ENCODE measurements around the gene TTL. TPM values are rescaled to one million over a fixed set of nuclear protein-coding genes. Genes with fewer than 3 reads are reported as not detected.
"Not testable (repeated sequence)": the region's sequence is repeated elsewhere in the genome, so short reads cannot be mapped to it uniquely, and the experiment has no call there.

The TTL gene
- total RNA-seq, 3 donors from 2014 or later (not counting 1 experiment from before 2014, with no cell fraction given) = 14.3 to 26.8 (median 26.4) TPM

DNA sequence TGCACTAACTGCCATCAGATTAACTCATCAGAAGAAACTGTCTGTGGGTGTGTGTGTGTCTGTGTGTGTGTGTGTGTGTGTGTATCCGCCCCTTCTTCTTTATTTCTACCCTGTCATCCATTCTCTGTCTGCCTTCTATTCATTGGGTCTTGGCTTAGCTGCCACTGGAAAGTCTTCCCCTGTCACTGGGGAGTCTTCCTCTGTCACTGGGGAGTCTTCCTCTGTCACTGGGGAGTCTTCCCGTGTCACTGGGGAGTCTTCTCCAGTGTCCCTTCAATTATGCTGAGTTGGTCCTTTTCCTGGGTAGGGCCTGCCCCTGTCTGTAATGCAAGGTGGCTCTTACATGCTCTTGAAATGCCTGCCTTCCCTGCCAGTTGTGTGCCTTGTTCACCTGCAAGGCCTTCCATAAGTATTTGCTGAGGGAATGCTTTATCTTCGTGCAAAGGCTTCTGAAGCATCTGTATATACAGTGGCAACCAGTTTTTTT, 41.4 kb downstream of the TTL start:
- Mint-ChIP-seq H3K27me3 (ENCODE audit: low read depth in 2 of 2) (no peaks in the 10 kb centered on the region), H3K4me1 (no peaks in the 10 kb centered on the region), H3K36me3 (no peaks in the 10 kb centered on the region), H3K27ac (no peak overlapping the region), H3K9me3 (no peaks in the 10 kb centered on the region), H3K4me3 (no peak overlapping the region)
- peaks cover 17% of the 10 kb centered on the region for H3K36me3 ChIP-seq (ENCODE audit: control insufficient read depth, insufficient read depth, low read length)
- ATAC-seq = no peak
- no peaks in the 10 kb centered on the region for H3K27me3 ChIP-seq (ENCODE audit: control insufficient read depth, insufficient read depth, low read length)
- WGBS (ENCODE audit: insufficient coverage) = 100% methylated on average over 1 of the region's 3 CpGs
- no peaks in the 10 kb centered on the region for H3K4me1 ChIP-seq (ENCODE audit: control insufficient read depth, insufficient read depth, low read length)
- no peaks in the 10 kb centered on the region for H3K9me3 ChIP-seq (ENCODE audit: control insufficient read depth, insufficient read depth, low read length)
- H3K4me3 ChIP-seq (ENCODE audit: low read length) = no peak overlapping the region
- intact Hi-C loops (cut with micrococcal nuclease) = no loop called here
- no peak for DNase-seq
- H3K27ac ChIP-seq (ENCODE audit: low read length) = no peak overlapping the region
- TF ChIP-seq, protein P1, sequence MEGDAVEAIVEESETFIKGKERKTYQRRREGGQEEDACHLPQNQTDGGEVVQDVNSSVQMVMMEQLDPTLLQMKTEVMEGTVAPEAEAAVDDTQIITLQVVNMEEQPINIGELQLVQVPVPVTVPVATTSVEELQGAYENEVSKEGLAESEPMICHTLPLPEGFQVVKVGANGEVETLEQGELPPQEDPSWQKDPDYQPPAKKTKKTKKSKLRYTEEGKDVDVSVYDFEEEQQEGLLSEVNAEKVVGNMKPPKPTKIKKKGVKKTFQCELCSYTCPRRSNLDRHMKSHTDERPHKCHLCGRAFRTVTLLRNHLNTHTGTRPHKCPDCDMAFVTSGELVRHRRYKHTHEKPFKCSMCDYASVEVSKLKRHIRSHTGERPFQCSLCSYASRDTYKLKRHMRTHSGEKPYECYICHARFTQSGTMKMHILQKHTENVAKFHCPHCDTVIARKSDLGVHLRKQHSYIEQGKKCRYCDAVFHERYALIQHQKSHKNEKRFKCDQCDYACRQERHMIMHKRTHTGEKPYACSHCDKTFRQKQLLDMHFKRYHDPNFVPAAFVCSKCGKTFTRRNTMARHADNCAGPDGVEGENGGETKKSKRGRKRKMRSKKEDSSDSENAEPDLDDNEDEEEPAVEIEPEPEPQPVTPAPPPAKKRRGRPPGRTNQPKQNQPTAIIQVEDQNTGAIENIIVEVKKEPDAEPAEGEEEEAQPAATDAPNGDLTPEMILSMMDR (IDR thresholded peaks at IDR 0.05) = no peak

DNA sequence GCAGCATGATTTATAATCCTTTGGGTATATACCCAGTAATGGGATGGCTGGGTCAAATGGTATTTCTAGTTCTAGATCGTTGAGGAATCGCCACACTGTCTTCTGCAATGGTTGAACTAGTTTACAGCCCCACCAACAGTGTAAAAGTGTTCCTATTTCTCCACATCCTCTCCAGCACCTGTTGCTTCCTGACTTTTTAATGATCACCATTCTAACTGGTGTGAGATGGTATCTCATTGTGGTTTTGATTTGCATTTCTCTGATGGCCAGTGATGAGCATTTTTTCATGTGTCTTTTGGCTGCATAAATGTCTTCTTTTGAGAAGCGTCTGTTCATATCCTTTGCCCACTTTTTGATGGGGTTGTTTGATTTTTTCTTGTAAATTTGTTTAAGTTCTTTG, 42.3 kb downstream of the TTL start:
- H3K27ac ChIP-seq (ENCODE audit: low read length); H3K36me3 Mint-ChIP-seq; H3K4me1 ChIP-seq (ENCODE audit: control insufficient read depth, insufficient read depth, low read length); H3K4me3 ChIP-seq (ENCODE audit: low read length); intact Hi-C loops (cut with micrococcal nuclease); H3K27ac Mint-ChIP-seq; H3K4me1 Mint-ChIP-seq; H3K27me3 ChIP-seq (ENCODE audit: control insufficient read depth, insufficient read depth, low read length); DNase-seq; H3K9me3 ChIP-seq (ENCODE audit: control insufficient read depth, insufficient read depth, low read length); H3K4me3 Mint-ChIP-seq; ATAC-seq; H3K27me3 Mint-ChIP-seq (ENCODE audit: low read depth in 2 of 2); H3K9me3 Mint-ChIP-seq: not testable (repeated sequence)
- peaks cover 24% of the 10 kb centered on the region for H3K36me3 ChIP-seq (ENCODE audit: control insufficient read depth, insufficient read depth, low read length)
- WGBS (ENCODE audit: insufficient coverage) = no CpG with 5 or more reads among the region's 3 CpGs

DNA sequence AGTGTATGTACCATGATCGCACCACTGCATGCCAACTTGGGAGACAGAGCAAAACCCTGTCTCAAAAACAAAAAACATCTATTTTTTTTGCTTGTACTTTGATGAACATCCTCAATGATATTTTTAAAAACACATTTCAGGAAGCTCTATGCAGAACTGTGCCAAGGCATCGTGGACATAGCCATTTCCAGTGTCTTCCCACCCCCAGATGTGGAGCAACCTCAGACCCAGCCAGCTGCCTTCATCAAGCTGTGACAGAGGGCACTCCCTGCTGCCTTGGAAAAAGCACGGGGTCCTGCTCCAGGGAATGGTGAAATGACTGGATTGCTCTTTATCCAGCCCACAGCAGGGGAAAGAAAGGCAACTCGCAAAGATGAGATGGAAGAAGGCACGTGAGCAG, 46.6 kb downstream of the TTL start:
- WGBS (ENCODE audit: insufficient coverage) = 94% methylated on average over 5 of the region's 5 CpGs

DNA sequence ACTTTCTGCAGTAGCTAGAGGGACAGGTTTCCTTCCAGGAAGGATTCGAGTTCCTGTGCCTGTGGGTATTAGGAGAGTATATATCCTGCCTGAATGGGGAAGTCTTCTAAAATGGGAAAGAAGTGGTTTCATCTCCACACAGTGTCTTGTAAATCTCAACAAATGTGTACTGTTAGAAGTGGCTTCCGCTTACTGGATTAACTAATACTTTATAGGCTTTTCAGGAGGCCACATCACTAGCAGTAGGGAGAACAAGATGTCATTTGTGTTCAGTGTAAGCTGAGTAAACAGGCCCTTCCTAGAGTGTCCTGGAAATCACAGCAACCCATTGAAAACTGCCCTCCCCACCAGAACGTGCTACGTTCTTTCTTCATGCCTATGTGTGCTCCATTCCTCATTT, 47.8 kb downstream of the TTL start:
- no peaks in the 10 kb centered on the region for H3K4me1 ChIP-seq (ENCODE audit: control insufficient read depth, insufficient read depth, low read length)
- DNase-seq = no peak
- Mint-ChIP-seq H3K27me3 (ENCODE audit: low read depth in 2 of 2) (no peaks in the 10 kb centered on the region), H3K27ac (no peak overlapping the region), H3K4me3 (no peak overlapping the region), H3K36me3 (peaks cover 7% of the 10 kb centered on the region), H3K9me3 (no peaks in the 10 kb centered on the region), H3K4me1 (no peaks in the 10 kb centered on the region)
- ATAC-seq = no peak
- no peaks in the 10 kb centered on the region for H3K9me3 ChIP-seq (ENCODE audit: control insufficient read depth, insufficient read depth, low read length)
- H3K27me3 ChIP-seq (ENCODE audit: control insufficient read depth, insufficient read depth, low read length) = no peaks in the 10 kb centered on the region
- no peak overlapping the region for H3K27ac ChIP-seq (ENCODE audit: low read length)
- TF ChIP-seq, protein P1 (IDR thresholded peaks at IDR 0.05) = no peak
- peaks cover 15% of the 10 kb centered on the region for H3K36me3 ChIP-seq (ENCODE audit: control insufficient read depth, insufficient read depth, low read length)
- intact Hi-C loops (cut with micrococcal nuclease) = no loop called here
- 72% methylated on average over 4 of the region's 4 CpGs for WGBS (ENCODE audit: insufficient coverage)
- no peak overlapping the region for H3K4me3 ChIP-seq (ENCODE audit: low read length)

More for the DNA sequence above, 46.6 kb downstream of the TTL start:
- Mint-ChIP-seq H3K4me3 (no peak overlapping the region), H3K27ac (no peak overlapping the region), H3K36me3 (peaks cover 7% of the 10 kb centered on the region), H3K4me1 (no peaks in the 10 kb centered on the region), H3K27me3 (ENCODE audit: low read depth in 2 of 2) (no peaks in the 10 kb centered on the region), H3K9me3 (no peaks in the 10 kb centered on the region)
- DNase-seq (no peak), ATAC-seq (no peak)
- TF ChIP-seq, protein P1 (IDR thresholded peaks at IDR 0.05) = no peak
- Histone ChIP-seq H3K27ac (ENCODE audit: low read length) (no peak overlapping the region), H3K9me3 (ENCODE audit: control insufficient read depth, insufficient read depth, low read length) (no peaks in the 10 kb centered on the region), H3K4me1 (ENCODE audit: control insufficient read depth, insufficient read depth, low read length) (no peaks in the 10 kb centered on the region), H3K36me3 (ENCODE audit: control insufficient read depth, insufficient read depth, low read length) (peaks cover 15% of the 10 kb centered on the region), H3K27me3 (ENCODE audit: control insufficient read depth, insufficient read depth, low read length) (no peaks in the 10 kb centered on the region), H3K4me3 (ENCODE audit: low read length) (no peak overlapping the region)
- intact Hi-C loops (cut with micrococcal nuclease) = no loop called here
